Measurements from ENCODE around the gene RALGAPB.

Gene RALGAPB

GRCh38 chr20:38543014-38543906, 70.6 kb downstream of the RALGAPB start (continued):
- TF ChIP-seq ZNF596 (tag by site-specific recombination; IDR thresholded peaks at IDR 0.05) (no peak), ZEB2 (tag by site-specific recombination; IDR thresholded peaks at IDR 0.05) (no peak), ZBTB48 (tag by site-specific recombination; IDR thresholded peaks at IDR 0.05) (no peak), GLIS1 (tag by site-specific recombination; IDR thresholded peaks at IDR 0.05) (no peak), GFI1B (tag by site-specific recombination; IDR thresholded peaks at IDR 0.05) (no peak), ZNF48 (tag by site-specific recombination; IDR thresholded peaks at IDR 0.05) (no peak)
- TF ChIP-seq, protein P1, sequence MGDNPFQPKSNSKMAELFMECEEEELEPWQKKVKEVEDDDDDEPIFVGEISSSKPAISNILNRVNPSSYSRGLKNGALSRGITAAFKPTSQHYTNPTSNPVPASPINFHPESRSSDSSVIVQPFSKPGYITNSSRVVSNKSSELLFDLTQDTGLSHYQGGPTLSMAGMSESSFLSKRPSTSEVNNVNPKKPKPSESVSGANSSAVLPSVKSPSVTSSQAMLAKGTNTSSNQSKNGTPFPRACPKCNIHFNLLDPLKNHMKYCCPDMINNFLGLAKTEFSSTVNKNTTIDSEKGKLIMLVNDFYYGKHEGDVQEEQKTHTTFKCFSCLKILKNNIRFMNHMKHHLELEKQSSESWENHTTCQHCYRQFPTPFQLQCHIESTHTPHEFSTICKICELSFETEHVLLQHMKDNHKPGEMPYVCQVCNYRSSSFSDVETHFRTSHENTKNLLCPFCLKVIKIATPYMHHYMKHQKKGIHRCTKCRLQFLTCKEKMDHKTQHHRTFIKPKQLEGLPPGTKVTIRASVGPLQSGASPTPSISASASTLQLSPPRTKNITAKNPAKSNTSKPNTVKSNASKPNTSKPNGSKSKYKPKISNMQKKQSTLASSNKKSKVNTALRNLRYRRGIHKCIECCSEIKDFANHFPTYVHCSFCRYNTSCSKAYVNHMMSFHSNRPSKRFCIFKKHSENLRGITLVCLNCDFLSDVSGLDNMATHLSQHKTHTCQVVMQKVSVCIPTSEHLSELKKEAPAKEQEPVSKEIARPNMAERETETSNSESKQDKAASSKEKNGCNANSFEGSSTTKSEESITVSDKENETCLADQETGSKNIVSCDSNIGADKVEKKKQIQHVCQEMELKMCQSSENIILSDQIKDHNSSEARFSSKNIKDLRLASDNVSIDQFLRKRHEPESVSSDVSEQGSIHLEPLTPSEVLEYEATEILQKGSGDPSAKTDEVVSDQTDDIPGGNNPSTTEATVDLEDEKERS (tag by site-specific recombination; IDR thresholded peaks at IDR 0.05): no peak
- TF ChIP-seq, protein P2, sequence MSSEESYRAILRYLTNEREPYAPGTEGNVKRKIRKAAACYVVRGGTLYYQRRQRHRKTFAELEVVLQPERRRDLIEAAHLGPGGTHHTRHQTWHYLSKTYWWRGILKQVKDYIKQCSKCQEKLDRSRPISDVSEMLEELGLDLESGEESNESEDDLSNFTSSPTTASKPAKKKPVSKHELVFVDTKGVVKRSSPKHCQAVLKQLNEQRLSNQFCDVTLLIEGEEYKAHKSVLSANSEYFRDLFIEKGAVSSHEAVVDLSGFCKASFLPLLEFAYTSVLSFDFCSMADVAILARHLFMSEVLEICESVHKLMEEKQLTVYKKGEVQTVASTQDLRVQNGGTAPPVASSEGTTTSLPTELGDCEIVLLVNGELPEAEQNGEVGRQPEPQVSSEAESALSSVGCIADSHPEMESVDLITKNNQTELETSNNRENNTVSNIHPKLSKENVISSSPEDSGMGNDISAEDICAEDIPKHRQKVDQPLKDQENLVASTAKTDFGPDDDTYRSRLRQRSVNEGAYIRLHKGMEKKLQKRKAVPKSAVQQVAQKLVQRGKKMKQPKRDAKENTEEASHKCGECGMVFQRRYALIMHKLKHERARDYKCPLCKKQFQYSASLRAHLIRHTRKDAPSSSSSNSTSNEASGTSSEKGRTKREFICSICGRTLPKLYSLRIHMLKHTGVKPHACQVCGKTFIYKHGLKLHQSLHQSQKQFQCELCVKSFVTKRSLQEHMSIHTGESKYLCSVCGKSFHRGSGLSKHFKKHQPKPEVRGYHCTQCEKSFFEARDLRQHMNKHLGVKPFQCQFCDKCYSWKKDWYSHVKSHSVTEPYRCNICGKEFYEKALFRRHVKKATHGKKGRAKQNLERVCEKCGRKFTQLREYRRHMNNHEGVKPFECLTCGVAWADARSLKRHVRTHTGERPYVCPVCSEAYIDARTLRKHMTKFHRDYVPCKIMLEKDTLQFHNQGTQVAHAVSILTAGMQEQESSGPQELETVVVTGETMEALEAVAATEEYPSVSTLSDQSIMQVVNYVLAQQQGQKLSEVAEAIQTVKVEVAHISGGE (tag by site-specific recombination; conservative IDR thresholded peaks at IDR 0.05; ENCODE audit: low read depth): no peak

DNA sequence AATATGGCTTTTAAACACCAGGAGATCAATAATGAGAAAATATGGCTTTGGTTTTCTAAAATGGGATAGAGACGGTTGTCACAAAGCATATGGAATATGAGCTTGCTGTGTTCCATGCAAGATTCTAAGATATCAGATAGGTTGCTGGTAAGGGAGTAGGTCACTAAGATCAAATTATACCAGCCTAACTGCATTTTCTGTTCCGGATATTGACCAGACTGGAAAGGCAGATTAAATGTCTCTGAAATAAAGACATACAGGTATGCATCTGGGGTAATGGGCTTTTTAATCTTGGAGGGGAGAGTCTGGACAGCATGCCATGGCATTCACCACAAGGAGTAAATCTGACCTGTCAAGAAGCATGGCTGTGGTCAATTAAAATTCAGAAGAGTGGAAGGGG, 73.1 kb downstream of the RALGAPB start:
- Histone ChIP-seq H3K9me3 (ENCODE audit: control insufficient read depth, insufficient read depth, low read depth, low read length) (no peaks in the 10 kb centered on the region), H3K4me3 (ENCODE audit: low read depth, low read length) (no peak overlapping the region), H3K27ac (ENCODE audit: extremely low read depth, low read depth, low read length) (no peak overlapping the region), H3K36me3 (ENCODE audit: control insufficient read depth in 2 of 2, insufficient read depth in 1 of 2, low read length in 2 of 2) (peaks cover 28 to 88% of the 10 kb centered on the region in 2 experiments), H3K4me1 (ENCODE audit: control insufficient read depth, insufficient read depth, low read length) (no peaks in the 10 kb centered on the region)
- TF ChIP-seq ZNF768 (tag by site-specific recombination; IDR thresholded peaks at IDR 0.05) (no peak), ZNF747 (tag by site-specific recombination; IDR thresholded peaks at IDR 0.05) (no peak), YY1 (tag by site-specific recombination; IDR thresholded peaks at IDR 0.05) (no peak), ZNF174 (tag by site-specific recombination; IDR thresholded peaks at IDR 0.05) (no peak), ZSCAN4 (tag by site-specific recombination; IDR thresholded peaks at IDR 0.05) (no peak), ZNF121 (tag by site-specific recombination; IDR thresholded peaks at IDR 0.05) (no peak)
- TF ChIP-seq, protein P3, sequence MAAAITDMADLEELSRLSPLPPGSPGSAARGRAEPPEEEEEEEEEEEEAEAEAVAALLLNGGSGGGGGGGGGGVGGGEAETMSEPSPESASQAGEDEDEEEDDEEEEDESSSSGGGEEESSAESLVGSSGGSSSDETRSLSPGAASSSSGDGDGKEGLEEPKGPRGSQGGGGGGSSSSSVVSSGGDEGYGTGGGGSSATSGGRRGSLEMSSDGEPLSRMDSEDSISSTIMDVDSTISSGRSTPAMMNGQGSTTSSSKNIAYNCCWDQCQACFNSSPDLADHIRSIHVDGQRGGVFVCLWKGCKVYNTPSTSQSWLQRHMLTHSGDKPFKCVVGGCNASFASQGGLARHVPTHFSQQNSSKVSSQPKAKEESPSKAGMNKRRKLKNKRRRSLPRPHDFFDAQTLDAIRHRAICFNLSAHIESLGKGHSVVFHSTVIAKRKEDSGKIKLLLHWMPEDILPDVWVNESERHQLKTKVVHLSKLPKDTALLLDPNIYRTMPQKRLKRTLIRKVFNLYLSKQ (tag by site-specific recombination; IDR thresholded peaks at IDR 0.05; ENCODE audit: borderline replicate concordance): no peak
- ChIA-PET POLR2A (no interaction called here), CTCF (interaction anchor here (0.6 kb wide), 1 partner anchor 11 kb away, joined by 3 read pairs; no protein-coding TSS in a partner anchor)

Data from HEK293 (cell line).